ENCODE data around the gene CTSF.

DNA sequence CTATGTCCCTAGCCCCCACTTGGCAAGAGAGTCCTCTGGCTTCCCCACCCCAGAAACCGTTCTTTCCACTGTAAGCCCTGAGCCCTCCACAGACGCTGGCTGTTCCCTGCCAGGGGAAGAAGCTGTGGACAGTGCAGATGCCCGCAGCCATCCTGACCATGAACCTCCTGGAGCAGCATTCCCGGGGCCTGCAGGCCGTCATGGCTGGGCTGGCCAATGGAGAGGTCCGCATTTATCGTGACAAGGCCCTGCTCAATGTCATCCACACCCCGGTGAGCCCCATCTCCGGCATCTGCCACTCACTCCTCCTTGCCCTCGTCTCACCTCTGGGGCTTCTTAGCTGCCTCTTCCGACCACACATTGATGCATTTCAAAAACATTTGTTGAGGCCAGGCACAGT is 44.8 kb downstream of the CTSF start:
- TF ChIP-seq, protein P1, sequence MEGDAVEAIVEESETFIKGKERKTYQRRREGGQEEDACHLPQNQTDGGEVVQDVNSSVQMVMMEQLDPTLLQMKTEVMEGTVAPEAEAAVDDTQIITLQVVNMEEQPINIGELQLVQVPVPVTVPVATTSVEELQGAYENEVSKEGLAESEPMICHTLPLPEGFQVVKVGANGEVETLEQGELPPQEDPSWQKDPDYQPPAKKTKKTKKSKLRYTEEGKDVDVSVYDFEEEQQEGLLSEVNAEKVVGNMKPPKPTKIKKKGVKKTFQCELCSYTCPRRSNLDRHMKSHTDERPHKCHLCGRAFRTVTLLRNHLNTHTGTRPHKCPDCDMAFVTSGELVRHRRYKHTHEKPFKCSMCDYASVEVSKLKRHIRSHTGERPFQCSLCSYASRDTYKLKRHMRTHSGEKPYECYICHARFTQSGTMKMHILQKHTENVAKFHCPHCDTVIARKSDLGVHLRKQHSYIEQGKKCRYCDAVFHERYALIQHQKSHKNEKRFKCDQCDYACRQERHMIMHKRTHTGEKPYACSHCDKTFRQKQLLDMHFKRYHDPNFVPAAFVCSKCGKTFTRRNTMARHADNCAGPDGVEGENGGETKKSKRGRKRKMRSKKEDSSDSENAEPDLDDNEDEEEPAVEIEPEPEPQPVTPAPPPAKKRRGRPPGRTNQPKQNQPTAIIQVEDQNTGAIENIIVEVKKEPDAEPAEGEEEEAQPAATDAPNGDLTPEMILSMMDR (IDR thresholded peaks at IDR 0.05), result no peak
- TF ChIP-seq POLR2A (IDR thresholded peaks at IDR 0.05), result no peak
